Erythroblast (primary cell): ENCODE measurements around the gene PRDM15.

Experiments used
- DNase-seq, 2 experiments: peaks; one replicate each; lab custom pipeline; 2025; lab: John Stamatoyannopoulos, UW
- GATA1 ChIP-seq: IDR thresholded peaks from 2 replicates; pipeline ENCODE4 v1.6.1; 2011; ENCODE audit warnings: low read depth, mild to moderate bottlenecking, control low read depth, low read length, moderate library complexity
- POLR2A ChIP-seq: IDR thresholded peaks from 2 replicates; pipeline ENCODE4 v1.6.1; 2011; ENCODE audit warnings: mild to moderate bottlenecking, low read length

Gene PRDM15

GRCh38 chr21:41871293-41872030 lies 7.7 kb downstream of the PRDM15 start:
- DNase-seq, result no peak
- no peak for TF ChIP-seq GATA1
- TF ChIP-seq POLR2A, result no peak

GRCh38 chr21:41869771-41870170 lies 9.4 kb downstream of the PRDM15 start:
- TF ChIP-seq GATA1 (no peak), POLR2A (no peak)
- no peak for DNase-seq

DNA sequence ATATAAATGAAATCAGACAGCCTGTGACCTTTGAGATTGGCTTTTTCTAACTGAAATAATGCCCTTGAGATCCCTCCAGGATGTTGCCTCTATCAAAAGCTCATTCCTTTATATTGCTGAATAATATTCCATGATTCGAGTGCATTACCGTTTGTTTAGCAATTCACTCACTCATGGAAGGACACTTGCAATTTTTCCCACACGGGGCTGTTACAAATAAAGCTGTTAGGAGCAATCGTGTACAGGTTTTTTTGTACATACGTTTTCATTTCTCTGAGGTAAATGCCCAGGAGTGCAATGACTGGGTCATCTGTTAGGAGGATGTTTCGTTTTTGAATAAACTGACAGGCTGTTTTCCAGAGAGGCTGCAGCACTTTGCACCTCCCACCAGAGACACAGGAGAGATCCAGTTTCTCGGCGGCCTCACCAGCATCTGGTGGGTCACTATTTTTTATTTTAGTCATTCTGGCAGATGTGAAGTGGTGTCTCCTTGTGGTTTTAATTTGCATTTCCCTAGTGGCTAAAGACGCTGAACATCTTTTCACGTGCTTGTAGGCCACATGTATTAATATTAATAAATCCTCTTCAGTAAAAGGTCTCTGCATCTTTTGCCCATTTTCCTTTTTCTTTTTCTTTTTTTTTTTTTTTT lies 11.0 kb downstream of the PRDM15 start:
- no peak for TF ChIP-seq POLR2A
- no peak for TF ChIP-seq GATA1
- no peak for DNase-seq

DNA sequence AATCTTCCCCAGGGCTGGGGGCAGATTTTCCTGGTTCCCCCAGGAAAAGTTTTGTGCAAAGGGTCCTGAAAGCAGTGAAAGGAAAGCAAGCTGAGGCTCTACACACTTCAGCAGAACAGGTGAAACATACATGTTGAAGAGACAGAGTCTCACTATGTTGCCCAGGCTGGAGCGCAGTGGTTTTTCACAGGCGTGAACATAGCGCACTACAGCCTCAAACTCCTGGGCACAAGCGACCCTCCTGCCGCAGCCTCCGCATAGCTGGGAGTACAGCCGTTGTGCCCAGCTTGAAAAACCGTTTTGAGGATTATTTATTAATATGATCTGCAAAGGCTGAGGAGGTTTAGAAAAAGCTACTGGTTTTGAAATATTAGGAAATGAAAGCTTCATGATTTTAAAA lies 11.8 kb downstream of the PRDM15 start:
- no peak for DNase-seq
- no peak for TF ChIP-seq GATA1
- TF ChIP-seq POLR2A, result no peak

DNA sequence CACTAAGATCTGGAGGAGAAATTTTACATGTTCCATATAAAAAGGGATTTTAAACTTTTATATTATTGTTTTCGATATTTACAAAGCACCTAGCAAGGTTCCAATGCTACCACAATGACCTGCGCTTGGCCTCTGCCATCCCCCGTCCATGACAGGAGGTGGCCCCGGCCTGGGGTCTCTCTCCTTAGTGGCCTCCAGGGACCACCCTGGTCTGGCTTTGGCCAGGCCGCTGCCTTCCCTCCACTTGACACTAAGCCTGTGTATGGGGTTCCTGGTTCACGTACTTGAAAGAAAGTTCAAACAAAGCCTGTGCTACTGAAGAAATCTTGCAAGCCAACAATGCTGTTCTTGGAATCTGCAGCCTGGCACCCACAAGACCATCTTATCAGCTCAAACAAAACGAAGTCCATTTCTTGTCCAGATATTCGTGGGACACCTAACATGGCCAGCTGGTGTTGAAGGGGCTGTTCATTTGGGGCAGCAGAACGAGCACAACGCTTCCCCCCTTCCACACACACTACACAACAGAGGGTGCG lies 12.8 kb downstream of the PRDM15 start:
- TF ChIP-seq POLR2A (no peak), GATA1 (no peak)
- no peak for DNase-seq

GRCh38 chr21:41865002-41865777 lies 14.0 kb downstream of the PRDM15 start:
- DNase-seq, result peak in 1 of 2 experiments; percentile 39
- TF ChIP-seq POLR2A, result no peak
- no peak for TF ChIP-seq GATA1

DNA sequence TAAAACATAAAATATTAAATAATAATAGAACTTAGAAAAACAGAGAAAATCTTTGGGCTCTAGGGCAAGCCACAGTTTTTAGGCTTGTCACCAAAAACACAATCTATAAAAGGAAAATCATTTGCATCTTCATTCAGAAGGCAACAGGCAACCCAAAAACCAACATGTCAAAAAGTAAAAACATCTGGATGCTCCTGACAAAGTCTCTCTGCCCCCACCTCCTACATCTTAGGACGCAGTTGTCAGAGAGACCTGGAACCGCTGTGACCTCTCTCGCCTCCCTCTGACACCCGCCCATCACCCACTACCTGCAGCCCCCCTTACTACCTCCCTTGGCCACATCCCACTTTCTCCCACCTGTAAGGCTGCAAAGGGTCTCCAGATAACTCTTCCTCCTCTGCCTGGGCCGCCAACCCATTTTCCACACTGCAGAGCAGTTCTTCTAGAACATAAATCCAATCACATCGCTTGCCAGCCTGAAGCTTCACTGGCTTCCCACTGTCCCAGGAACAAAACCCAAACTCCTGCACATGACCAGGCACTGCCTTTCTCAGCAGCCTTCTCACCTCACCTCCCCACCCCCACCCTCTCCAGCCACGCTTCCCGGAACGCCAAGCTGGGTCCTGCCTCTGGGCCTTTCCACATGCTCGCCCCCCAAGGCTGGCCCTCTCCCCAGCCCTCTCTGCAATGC lies 14.7 kb downstream of the PRDM15 start:
- TF ChIP-seq POLR2A, result no peak
- no peak for TF ChIP-seq GATA1
- no peak for DNase-seq

- no peak for TF ChIP-seq GATA1
- TF ChIP-seq POLR2A, result no peak
- no peak for DNase-seq
These were observed 15.8 kb downstream of the PRDM15 start for GRCh38 chr21:41863439-41863740.

GRCh38 chr21:41861987-41862386 lies 17.2 kb downstream of the PRDM15 start:
- no peak for DNase-seq
- no peak for TF ChIP-seq POLR2A
- TF ChIP-seq GATA1, result no peak

DNA sequence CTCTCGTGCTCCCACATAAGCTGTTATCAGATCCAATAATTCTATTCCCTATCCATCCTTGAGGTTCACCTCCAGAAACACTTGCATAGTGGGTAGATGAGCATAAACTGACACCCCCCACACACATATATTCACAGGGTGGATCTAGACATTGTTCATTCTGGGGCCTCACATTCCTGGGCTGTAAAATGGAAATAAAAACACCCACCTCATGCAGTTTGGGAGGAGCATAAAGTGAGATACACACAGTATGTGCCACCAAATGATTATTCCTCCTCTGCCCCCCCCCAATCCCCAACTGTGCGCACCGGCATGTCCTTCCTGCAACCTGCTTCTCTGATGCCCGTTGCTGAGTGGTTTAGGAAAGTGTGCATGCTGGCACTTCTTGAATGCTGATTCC lies 17.9 kb downstream of the PRDM15 start:
- no peak for DNase-seq
- no peak for TF ChIP-seq POLR2A
- no peak for TF ChIP-seq GATA1

GRCh38 chr21:41859297-41859980 lies 19.7 kb downstream of the PRDM15 start:
- TF ChIP-seq GATA1 (no peak), POLR2A (no peak)
- no peak for DNase-seq

- TF ChIP-seq POLR2A (no peak), GATA1 (no peak)
- DNase-seq, result no peak
These were observed 20.5 kb downstream of the PRDM15 start for GRCh38 chr21:41858466-41859296.
